Astrocyte of the spinal cord (primary cell): ENCODE results near the gene THPO.
"Not testable (repeated sequence)": the region's sequence is repeated elsewhere in the genome, so short reads cannot be mapped to it uniquely, and the experiment has no call there.

Experiments used
- DNase-seq: peaks from one replicate; pipeline ENCODE4 v3.0.0; 2011; ENCODE audit warnings: low read depth, low spot score
- H3K4me3 ChIP-seq: 2 replicates; pipeline ENCODE4 v1.5.1; 2011; ENCODE audit warnings: low read depth, mild to moderate bottlenecking, low read length, moderate library complexity
- CTCF ChIP-seq: IDR thresholded peaks from 2 replicates; pipeline ENCODE4 v1.5.1; 2012; ENCODE audit warnings: low read depth, mild to moderate bottlenecking, low read length, inconsistent platforms
- in situ Hi-C: cut with HindIII; loops from 2 replicates; pipeline ENCODE4 v1.10.0; 2017; ENCODE audit warnings: low sequenced_read_pairs

The THPO gene

DNA sequence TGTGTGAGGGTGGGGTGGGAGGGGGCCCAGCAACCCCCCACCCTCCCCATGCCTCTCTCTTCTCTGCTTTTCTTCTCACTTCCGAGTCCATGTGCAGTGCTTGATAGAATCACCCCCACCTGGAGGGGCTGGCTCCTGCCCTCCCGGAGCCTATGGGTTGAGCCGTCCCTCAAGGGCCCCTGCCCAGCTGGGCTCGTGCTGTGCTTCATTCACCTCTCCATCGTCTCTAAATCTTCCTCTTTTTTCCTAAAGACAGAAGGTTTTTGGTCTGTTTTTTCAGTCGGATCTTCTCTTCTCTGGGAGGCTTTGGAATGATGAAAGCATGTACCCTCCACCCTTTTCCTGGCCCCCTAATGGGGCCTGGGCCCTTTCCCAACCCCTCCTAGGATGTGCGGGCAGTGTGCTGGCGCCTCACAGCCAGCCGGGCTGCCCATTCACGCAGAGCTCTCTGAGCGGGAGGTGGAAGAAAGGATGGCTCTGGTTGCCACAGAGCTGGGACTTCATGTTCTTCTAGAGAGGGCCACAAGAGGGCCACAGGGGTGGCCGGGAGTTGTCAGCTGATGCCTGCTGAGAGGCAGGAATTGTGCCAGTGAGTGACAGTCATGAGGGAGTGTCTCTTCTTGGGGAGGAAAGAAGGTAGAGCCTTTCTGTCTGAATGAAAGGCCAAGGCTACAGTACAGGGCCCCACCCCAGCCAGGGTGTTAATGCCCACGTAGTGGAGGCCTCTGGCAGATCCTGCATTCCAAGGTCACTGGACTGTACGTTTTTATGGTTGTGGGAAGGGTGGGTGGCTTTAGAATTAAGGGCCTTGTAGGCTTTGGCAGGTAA is 32.5 kb downstream of the THPO start:
- in situ Hi-C loops, result no loop called here
- peak; percentile 56 for TF ChIP-seq CTCF
- no peak overlapping the region for H3K4me3 ChIP-seq
- peak; percentile 58 for DNase-seq

DNA sequence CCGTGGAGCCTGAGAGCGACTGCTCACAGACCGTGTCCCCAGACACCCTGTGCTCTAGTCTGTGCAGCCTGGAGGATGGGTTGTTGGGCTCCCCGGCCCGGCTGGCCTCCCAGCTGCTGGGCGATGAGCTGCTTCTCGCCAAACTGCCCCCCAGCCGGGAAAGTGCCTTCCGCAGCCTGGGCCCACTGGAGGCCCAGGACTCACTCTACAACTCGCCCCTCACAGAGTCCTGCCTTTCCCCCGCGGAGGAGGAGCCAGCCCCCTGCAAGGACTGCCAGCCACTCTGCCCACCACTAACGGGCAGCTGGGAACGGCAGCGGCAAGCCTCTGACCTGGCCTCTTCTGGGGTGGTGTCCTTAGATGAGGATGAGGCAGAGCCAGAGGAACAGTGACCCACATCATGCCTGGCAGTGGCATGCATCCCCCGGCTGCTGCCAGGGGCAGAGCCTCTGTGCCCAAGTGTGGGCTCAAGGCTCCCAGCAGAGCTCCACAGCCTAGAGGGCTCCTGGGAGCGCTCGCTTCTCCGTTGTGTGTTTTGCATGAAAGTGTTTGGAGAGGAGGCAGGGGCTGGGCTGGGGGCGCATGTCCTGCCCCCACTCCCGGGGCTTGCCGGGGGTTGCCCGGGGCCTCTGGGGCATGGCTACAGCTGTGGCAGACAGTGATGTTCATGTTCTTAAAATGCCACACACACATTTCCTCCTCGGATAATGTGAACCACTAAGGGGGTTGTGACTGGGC is 33.3 kb downstream of the THPO start:
- H3K4me3 ChIP-seq, result no peak overlapping the region
- TF ChIP-seq CTCF, result no peak
- DNase-seq, result no peak
- in situ Hi-C loops, result no loop called here

DNA sequence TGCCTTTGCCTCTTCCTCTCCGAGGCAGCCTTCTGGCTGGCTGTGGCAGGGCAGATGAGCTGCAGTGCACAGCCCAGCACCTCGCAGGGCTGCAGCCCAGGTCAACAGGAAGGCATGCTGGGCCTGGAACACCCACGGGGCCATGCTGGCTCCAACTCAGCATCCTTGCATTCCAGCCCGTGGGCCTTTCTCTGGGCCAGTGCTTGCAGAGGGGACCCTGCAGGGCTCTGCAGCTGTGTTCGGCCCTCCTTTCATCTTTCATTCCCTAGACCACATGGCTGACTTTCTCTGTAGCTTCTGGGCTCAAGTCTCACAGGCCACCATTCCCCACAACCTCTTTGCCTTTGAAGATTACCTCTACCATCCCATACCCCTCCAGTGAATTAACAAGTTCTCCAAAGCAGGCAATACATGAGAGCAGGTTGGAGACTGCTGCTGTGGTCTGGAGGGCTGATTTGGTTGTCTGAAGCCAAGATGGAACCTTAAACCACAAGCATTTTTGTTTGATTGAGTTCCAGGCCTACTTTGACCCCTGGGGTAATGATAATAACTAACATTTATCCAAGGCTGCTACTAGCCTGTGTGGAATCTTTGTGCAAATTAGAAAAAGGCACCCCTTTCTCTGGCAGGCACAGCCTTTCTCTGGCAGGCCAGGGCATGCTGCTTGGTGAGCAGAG is 34.7 kb downstream of the THPO start:
- TF ChIP-seq CTCF, result no peak
- peak; percentile 75 for DNase-seq
- in situ Hi-C loops, result no loop called here
- H3K4me3 ChIP-seq, result no peak overlapping the region

DNA sequence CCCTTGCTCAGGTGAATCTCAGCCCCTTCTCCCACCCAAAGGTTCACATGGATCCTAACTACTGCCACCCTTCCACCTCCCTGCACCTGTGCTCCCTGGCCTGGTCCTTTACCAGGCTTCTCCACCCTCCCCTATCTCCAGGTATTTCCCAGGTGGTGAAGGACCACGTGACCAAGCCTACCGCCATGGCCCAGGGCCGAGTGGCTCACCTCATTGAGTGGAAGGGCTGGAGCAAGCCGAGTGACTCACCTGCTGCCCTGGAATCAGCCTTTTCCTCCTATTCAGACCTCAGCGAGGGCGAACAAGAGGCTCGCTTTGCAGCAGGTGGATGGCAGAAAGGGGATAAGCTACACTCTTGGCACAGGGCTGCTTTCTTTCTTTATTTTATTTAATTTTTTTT is 36.1 kb downstream of the THPO start:
- DNase-seq, result no peak
- in situ Hi-C loops, result no loop called here
- no peak for TF ChIP-seq CTCF
- no peak overlapping the region for H3K4me3 ChIP-seq

- in situ Hi-C loops, DNase-seq, H3K4me3 ChIP-seq: not testable (repeated sequence)
Measured at GRCh38 chr3:184339451-184340135, 38.4 kb downstream of the THPO start.

- no peak for TF ChIP-seq CTCF
- H3K4me3 ChIP-seq, result peak overlapping the region; percentile 34
- in situ Hi-C loops, result no loop called here
- no peak for DNase-seq
Measured at GRCh38 chr3:184339001-184339400, 39.0 kb downstream of the THPO start.
